HFF-Myc (cell line): ENCODE results near the gene AGBL1.

Source experiments
- DNase-seq: peaks from one replicate; pipeline ENCODE4 v3.0.0-alpha.2; 2011; ENCODE audit warnings: low read depth; ENCODE audit errors: extremely low read depth
- H3K4me3 ChIP-seq: replicated peaks from 2 replicates; pipeline ENCODE4 v1.5.1; 2011; ENCODE audit warnings: low read depth, mild to moderate bottlenecking, control low read depth, low read length
- TF ChIP-seq, protein P1 (sequence below): IDR thresholded peaks from 2 replicates; pipeline ENCODE4 v1.5.1; 2012; ENCODE audit warnings: mild to moderate bottlenecking, low read depth, low read length, control low read depth; ENCODE audit errors: missing control alignments

AGBL1 gene

GRCh38 chr15:86159468-86159867, 79.8 kb downstream of the AGBL1 start:
- no peak overlapping the region for H3K4me3 ChIP-seq
- TF ChIP-seq, protein P1, sequence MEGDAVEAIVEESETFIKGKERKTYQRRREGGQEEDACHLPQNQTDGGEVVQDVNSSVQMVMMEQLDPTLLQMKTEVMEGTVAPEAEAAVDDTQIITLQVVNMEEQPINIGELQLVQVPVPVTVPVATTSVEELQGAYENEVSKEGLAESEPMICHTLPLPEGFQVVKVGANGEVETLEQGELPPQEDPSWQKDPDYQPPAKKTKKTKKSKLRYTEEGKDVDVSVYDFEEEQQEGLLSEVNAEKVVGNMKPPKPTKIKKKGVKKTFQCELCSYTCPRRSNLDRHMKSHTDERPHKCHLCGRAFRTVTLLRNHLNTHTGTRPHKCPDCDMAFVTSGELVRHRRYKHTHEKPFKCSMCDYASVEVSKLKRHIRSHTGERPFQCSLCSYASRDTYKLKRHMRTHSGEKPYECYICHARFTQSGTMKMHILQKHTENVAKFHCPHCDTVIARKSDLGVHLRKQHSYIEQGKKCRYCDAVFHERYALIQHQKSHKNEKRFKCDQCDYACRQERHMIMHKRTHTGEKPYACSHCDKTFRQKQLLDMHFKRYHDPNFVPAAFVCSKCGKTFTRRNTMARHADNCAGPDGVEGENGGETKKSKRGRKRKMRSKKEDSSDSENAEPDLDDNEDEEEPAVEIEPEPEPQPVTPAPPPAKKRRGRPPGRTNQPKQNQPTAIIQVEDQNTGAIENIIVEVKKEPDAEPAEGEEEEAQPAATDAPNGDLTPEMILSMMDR: no peak
- no peak for DNase-seq

- no peak overlapping the region for H3K4me3 ChIP-seq
- TF ChIP-seq, protein P1: no peak
- DNase-seq: no peak
Observed at GRCh38 chr15:86161250-86161649, 81.6 kb downstream of the AGBL1 start.

GRCh38 chr15:86162172-86162591, 82.5 kb downstream of the AGBL1 start:
- no peak for DNase-seq
- TF ChIP-seq, protein P1: no peak
- H3K4me3 ChIP-seq: no peak overlapping the region

GRCh38 chr15:86162641-86163040, 83.0 kb downstream of the AGBL1 start:
- no peak for DNase-seq
- no peak overlapping the region for H3K4me3 ChIP-seq
- TF ChIP-seq, protein P1: no peak

DNA sequence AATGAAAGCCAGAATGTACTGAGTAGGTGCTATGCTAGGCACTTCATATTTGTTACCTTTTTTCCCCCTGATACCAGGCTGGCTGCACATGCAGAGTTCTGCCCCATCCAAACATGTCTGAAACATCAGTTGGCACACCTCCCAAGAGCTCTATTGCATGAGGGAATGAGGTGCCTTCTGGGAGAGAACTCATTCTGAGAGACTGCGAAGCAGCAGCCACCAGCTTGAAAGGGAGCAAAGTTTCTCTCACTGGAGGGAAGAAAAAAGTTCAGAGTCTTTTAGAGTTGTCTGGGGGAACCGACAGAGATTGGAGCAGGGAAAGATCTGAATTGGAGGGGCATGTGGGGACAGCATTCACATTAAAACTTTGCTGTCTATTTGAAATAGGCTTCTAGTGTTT, 84.1 kb downstream of the AGBL1 start:
- H3K4me3 ChIP-seq: no peak overlapping the region
- TF ChIP-seq, protein P1: no peak
- no peak for DNase-seq

GRCh38 chr15:86164232-86164898, 84.7 kb downstream of the AGBL1 start:
- no peak for DNase-seq
- TF ChIP-seq, protein P1: no peak
- no peak overlapping the region for H3K4me3 ChIP-seq
